T-helper 1 cell treated with Interleukin-12 subunit alpha and Interleukin-12 subunit beta and Interleukin-4 antibody, amounts not matched to agents 30 ng/mL and 1 ng/mL, for 36 hours (primary cell): ENCODE data around the gene LCE3C. TPM values are rescaled to one million over a fixed set of nuclear protein-coding genes. Genes with fewer than 3 reads are reported as not detected.
"Not testable (repeated sequence)": the region's sequence is repeated elsewhere in the genome, so short reads cannot be mapped to it uniquely, and the experiment has no call there.

ENCODE experiments used
- intact Hi-C: fragments of 100-400 bp; cut with micrococcal nuclease; formaldehyde crosslinking; loops from one replicate; pipeline ENCODE4 v1.15.1; 2024
- total RNA-seq: library from RNA; stranded (reverse); gene quantifications from 2 replicates; pipeline ENCODE4 v1.2.3, GENCODE V29; 2022

The LCE3C gene
- total RNA-seq, result not detected in 2 replicates

GRCh38 chr1:152599934-152600333 is at the start of gene LCE3C:
LCE3C (plus strand) TSS chr1:152600234; CDS start chr1:152600732, 498 bp downstream.
- intact Hi-C loops, result no loop called here

- intact Hi-C loops, result no loop called here
These were observed 34.9 kb upstream of the LCE3C start for GRCh38 chr1:152565115-152565514.

- intact Hi-C loops, result no loop called here
These were observed 34.4 kb upstream of the LCE3C start for GRCh38 chr1:152565535-152566215.

GRCh38 chr1:152566681-152567080 is 33.4 kb upstream of the LCE3C start, which contains the start of gene LCE3E:
LCE3E (minus strand) TSS chr1:152566780; CDS start chr1:152566208, 572 bp downstream.
- intact Hi-C loops, result no loop called here

GRCh38 chr1:152577168-152577567 is 22.9 kb upstream of the LCE3C start:
- intact Hi-C loops, result no loop called here

- intact Hi-C loops, result not testable (repeated sequence)
These were observed 20.5 kb upstream of the LCE3C start for GRCh38 chr1:152579526-152579925.

- intact Hi-C loops, result no loop called here
These were observed 19.6 kb upstream of the LCE3C start, which contains the start of gene LCE3D for GRCh38 chr1:152580433-152580832. LCE3D (minus strand) TSS chr1:152580516; CDS start chr1:152579936, 580 bp downstream.

GRCh38 chr1:152582647-152583046 is 17.4 kb upstream of the LCE3C start:
- intact Hi-C loops, result no loop called here

- intact Hi-C loops, result no loop called here
These were observed 14.4 kb upstream of the LCE3C start for GRCh38 chr1:152585586-152585985.

- intact Hi-C loops, result no loop called here
These were observed 3.0 kb upstream of the LCE3C start for GRCh38 chr1:152596986-152597385.

- intact Hi-C loops, result no loop called here
These were observed 13.5 kb downstream of the LCE3C start, which contains the start of gene LCE3B for GRCh38 chr1:152613511-152613910. LCE3B (plus strand) TSS chr1:152613811; CDS start chr1:152613811, 0 bp downstream.

GRCh38 chr1:152621993-152622392 is 22.0 kb downstream of the LCE3C start:
- intact Hi-C loops, result no loop called here

GRCh38 chr1:152622803-152623202 is 22.8 kb downstream of the LCE3C start, which contains the start of gene LCE3A:
LCE3A (minus strand) TSS chr1:152623103; CDS start chr1:152623103, 0 bp downstream.
- intact Hi-C loops, result no loop called here

GRCh38 chr1:152623203-152623844 is 23.3 kb downstream of the LCE3C start:
- intact Hi-C loops, result no loop called here

- intact Hi-C loops, result no loop called here
These were observed 26.7 kb downstream of the LCE3C start for GRCh38 chr1:152626744-152627143.

- intact Hi-C loops, result no loop called here
These were observed 30.6 kb downstream of the LCE3C start for GRCh38 chr1:152630596-152630995.

- intact Hi-C loops, result no loop called here
These were observed 40.3 kb downstream of the LCE3C start for GRCh38 chr1:152640351-152640750.

GRCh38 chr1:152643945-152644344 is 43.9 kb downstream of the LCE3C start:
- intact Hi-C loops, result no loop called here

- intact Hi-C loops, result no loop called here
These were observed 45.1 kb downstream of the LCE3C start for GRCh38 chr1:152645146-152645545.

GRCh38 chr1:152646656-152647055 is 46.6 kb downstream of the LCE3C start:
- intact Hi-C loops, result no loop called here
